OCI-LY7 (cell line): ENCODE data around the gene MROH7.

Experiments
- EZH2phosphoT487 ChIP-seq: fragments of 200-600 bp; sonication (generic); IDR thresholded peaks from 2 replicates; pipeline ENCODE4 v1.6.1; 2018; ENCODE audit warnings: low read depth, borderline replicate concordance, mild to moderate bottlenecking, mixed run types, antibody characterized with exemption, low read length, moderate library complexity, mixed read lengths
- TF ChIP-seq, protein P1 (sequence below): fragments of 200-600 bp; sonication (generic); conservative IDR thresholded peaks from 2 replicates; pipeline ENCODE4 v1.5.1; 2014; ENCODE audit warnings: mild to moderate bottlenecking, antibody characterized with exemption, low read length, moderate library complexity, mixed read lengths

GRCh38 chr1:54685335-54685905 is 43.8 kb downstream of the MROH7 start:
- TF ChIP-seq, protein P1, sequence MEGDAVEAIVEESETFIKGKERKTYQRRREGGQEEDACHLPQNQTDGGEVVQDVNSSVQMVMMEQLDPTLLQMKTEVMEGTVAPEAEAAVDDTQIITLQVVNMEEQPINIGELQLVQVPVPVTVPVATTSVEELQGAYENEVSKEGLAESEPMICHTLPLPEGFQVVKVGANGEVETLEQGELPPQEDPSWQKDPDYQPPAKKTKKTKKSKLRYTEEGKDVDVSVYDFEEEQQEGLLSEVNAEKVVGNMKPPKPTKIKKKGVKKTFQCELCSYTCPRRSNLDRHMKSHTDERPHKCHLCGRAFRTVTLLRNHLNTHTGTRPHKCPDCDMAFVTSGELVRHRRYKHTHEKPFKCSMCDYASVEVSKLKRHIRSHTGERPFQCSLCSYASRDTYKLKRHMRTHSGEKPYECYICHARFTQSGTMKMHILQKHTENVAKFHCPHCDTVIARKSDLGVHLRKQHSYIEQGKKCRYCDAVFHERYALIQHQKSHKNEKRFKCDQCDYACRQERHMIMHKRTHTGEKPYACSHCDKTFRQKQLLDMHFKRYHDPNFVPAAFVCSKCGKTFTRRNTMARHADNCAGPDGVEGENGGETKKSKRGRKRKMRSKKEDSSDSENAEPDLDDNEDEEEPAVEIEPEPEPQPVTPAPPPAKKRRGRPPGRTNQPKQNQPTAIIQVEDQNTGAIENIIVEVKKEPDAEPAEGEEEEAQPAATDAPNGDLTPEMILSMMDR, result no peak
- no peak for TF ChIP-seq EZH2phosphoT487
